SK-N-SH (cell line): ENCODE data around the gene PTGER1. TPM values are rescaled to one million over a fixed set of nuclear protein-coding genes. Genes with fewer than 3 reads are reported as not detected.

Experiments
- CTCF ChIA-PET: fragments of 300-600, 350-600 bp; formaldehyde crosslinking; extraction: SDS; loops from one replicate; lab custom pipeline; 2021; lab: Yijun Ruan, JAX
- POLR2A ChIA-PET: fragments of 350-600 bp; sonication (Branson Sonifier 250); formaldehyde crosslinking; extraction: SDS; loops from one replicate; lab custom pipeline; 2020; ENCODE audit warnings: antibody characterized with exemption, inconsistent platforms; lab: Yijun Ruan, JAX
- DNase-seq: peaks from one replicate; pipeline ENCODE4 v3.0.0; 2012
- H2AFZ ChIP-seq: fragments of 200-600 bp; sonication (generic); 2 replicates; pipeline ENCODE4 v1.8.1; 2016; ENCODE audit warnings: antibody characterized with exemption, mild to moderate bottlenecking, low read depth
- H3F3A ChIP-seq: fragments of 200-600 bp; sonication (generic); replicated peaks from 2 replicates; pipeline ENCODE3; 2016; ENCODE audit warnings: antibody characterized with exemption, mild to moderate bottlenecking; ENCODE audit not compliant: insufficient read depth
- H3K27ac ChIP-seq, 2 experiments: fragments of 200-500 bp in 1 of 2; fragments of 200-600 bp in 1 of 2; sonication (Bioruptor generic) in 1 of 2; sonication (generic), shearing (Covaris generic) in 1 of 2; 2 replicates each; pipeline versions ENCODE4 v1.5.1 to v1.6.1; 2014 to 2016; ENCODE audit warnings: low read depth in 2 of 2, inconsistent platforms in 1 of 2, low read length in 1 of 2, mild to moderate bottlenecking in 1 of 2, mixed read lengths in 1 of 2
- H3K27me3 ChIP-seq: fragments of 200-600 bp; sonication (generic), shearing (Covaris generic); 2 replicates; pipeline ENCODE4 v1.6.1; 2016; ENCODE audit warnings: mixed run types; ENCODE audit not compliant: insufficient read depth
- H3K36me3 ChIP-seq, 2 experiments: fragments of 200-500 bp in 1 of 2; fragments of 200-600 bp in 1 of 2; sonication (Bioruptor generic) in 1 of 2; sonication (generic) in 1 of 2; replicated peaks in 1 of 2; 2 replicates each; pipeline versions ENCODE3 to v1.5.1; 2014 to 2016; ENCODE audit warnings: low read length in 1 of 2, mild to moderate bottlenecking in 1 of 2; ENCODE audit not compliant: insufficient read depth in 2 of 2, control insufficient read depth in 1 of 2
- H3K4me1 ChIP-seq, 2 experiments: fragments of 200-500 bp in 1 of 2; fragments of 200-600 bp in 1 of 2; sonication (Bioruptor generic) in 1 of 2; sonication (generic), shearing (Covaris generic) in 1 of 2; 2 replicates each; pipeline versions ENCODE4 v1.5.1 to v1.6.1; 2014 to 2016; ENCODE audit warnings: low read depth in 1 of 2, low read length in 1 of 2, mixed run types in 1 of 2; ENCODE audit not compliant: insufficient read depth in 2 of 2, control insufficient read depth in 1 of 2
- H3K4me2 ChIP-seq: fragments of 200-600 bp; sonication (generic), shearing (Covaris generic); 2 replicates; pipeline ENCODE4 v1.6.1; 2017; ENCODE audit warnings: mixed run types
- H3K4me3 ChIP-seq, 2 experiments: fragments of 200-500 bp in 1 of 2; fragments of 200-600 bp in 1 of 2; sonication (Bioruptor generic) in 1 of 2; sonication (generic), shearing (Covaris generic) in 1 of 2; 2 replicates each; pipeline versions ENCODE4 v1.5.1 to v1.8.1; 2014 to 2016; ENCODE audit warnings: low read depth in 2 of 2, inconsistent platforms in 1 of 2, low read length in 1 of 2, mild to moderate bottlenecking in 1 of 2, mixed read lengths in 1 of 2, moderate library complexity in 1 of 2
- H3K79me2 ChIP-seq: fragments of 200-600 bp; sonication (generic); 2 replicates; pipeline ENCODE4 v1.8.1; 2017; ENCODE audit warnings: mild to moderate bottlenecking; ENCODE audit not compliant: insufficient read depth
- H3K9ac ChIP-seq: fragments of 200-600 bp; sonication (generic); 2 replicates; pipeline ENCODE4 v1.6.1; 2017; ENCODE audit warnings: mixed run types
- H3K9me2 ChIP-seq: fragments of 200-600 bp; sonication (generic); 2 replicates; pipeline ENCODE4 v1.6.1; 2017; ENCODE audit warnings: mixed run types
- H3K9me3 ChIP-seq: fragments of 200-600 bp; sonication (generic); 2 replicates; pipeline ENCODE4 v1.6.1; 2017; ENCODE audit warnings: mixed run types, mild to moderate bottlenecking, moderate library complexity
- H4K20me1 ChIP-seq: fragments of 200-600 bp; sonication (generic); 2 replicates; pipeline ENCODE4 v1.6.1; 2017; ENCODE audit warnings: mild to moderate bottlenecking, mixed run types; ENCODE audit not compliant: insufficient read depth
- CHD2 ChIP-seq: fragments of 150-350 bp; IDR thresholded peaks from 2 replicates; pipeline ENCODE4 v1.6.1; 2018; ENCODE audit warnings: low read length; ENCODE audit not compliant: partially characterized antibody
- EZH2phosphoT487 ChIP-seq: fragments of 200-600 bp; sonication (generic); IDR thresholded peaks from 2 replicates; pipeline ENCODE4 v1.6.1; 2017; ENCODE audit warnings: low read depth, mixed run types, mild to moderate bottlenecking, antibody characterized with exemption, moderate library complexity, borderline replicate concordance
- FOSL2 ChIP-seq: IDR thresholded peaks from 2 replicates; pipeline ENCODE4 v1.4.0; 2012; ENCODE audit warnings: low read depth, mild to moderate bottlenecking, moderate library complexity, borderline replicate concordance
- FOXJ3 ChIP-seq: sonication (generic); formaldehyde crosslinking; IDR thresholded peaks from 2 replicates; pipeline ENCODE4 v1.5.1; 2020; ENCODE audit warnings: mild to moderate bottlenecking, missing genetic modification reagents
- GATA2 ChIP-seq: sonication (generic); formaldehyde crosslinking; IDR thresholded peaks from 2 replicates; pipeline ENCODE4 v1.5.0; 2020; ENCODE audit warnings: mild to moderate bottlenecking, missing genetic modification reagents
- JUND ChIP-seq: IDR thresholded peaks from 2 replicates; pipeline ENCODE4 v1.4.0; 2012
- NFIC ChIP-seq: IDR thresholded peaks from 2 replicates; pipeline ENCODE4 v1.4.0; 2012; ENCODE audit warnings: borderline replicate concordance
- NRF1 ChIP-seq: IDR thresholded peaks from 2 replicates; pipeline ENCODE4 v1.6.1; 2012; ENCODE audit warnings: low read depth, mild to moderate bottlenecking, low read length
- RAD21 ChIP-seq: IDR thresholded peaks from 2 replicates; pipeline ENCODE4 v1.6.1; 2012; ENCODE audit warnings: mild to moderate bottlenecking, low read length
- RXRA ChIP-seq: IDR thresholded peaks from 2 replicates; pipeline ENCODE4 v1.4.0; 2012; ENCODE audit warnings: low read depth, mild to moderate bottlenecking, borderline replicate concordance
- SIN3A ChIP-seq: IDR thresholded peaks from 2 replicates; pipeline ENCODE4 v1.6.1; 2012; ENCODE audit warnings: low read depth, mild to moderate bottlenecking, low read length, moderate library complexity, borderline replicate concordance
- TCF12 ChIP-seq: IDR thresholded peaks from 2 replicates; pipeline ENCODE4 v1.4.0; 2012
- TEAD4 ChIP-seq: IDR thresholded peaks from 2 replicates; pipeline ENCODE4 v1.4.0; 2012; ENCODE audit warnings: mild to moderate bottlenecking, borderline replicate concordance; ENCODE audit not compliant: insufficient read depth
- YY1 ChIP-seq: IDR thresholded peaks from 2 replicates; pipeline ENCODE4 v1.4.0; 2012; ENCODE audit warnings: low read depth, mild to moderate bottlenecking
- WGBS: methylation state at CpG from one replicate; pipeline ENCODE4 v1.1.6; 2017; ENCODE audit warnings: low lambda C conversion rate; 5-methylcytosine and 5-hydroxymethylcytosine counted together
- polyA plus RNA-seq, 3 experiments: library from polyadenylated mRNA; depleted of rRNA; stranded (reverse); fragments of >200 nt; gene quantifications; 2 replicates each; pipeline ENCODE4 v1.2.3, GENCODE V29; 2012
- TF ChIP-seq, protein P1 (sequence below): IDR thresholded peaks from 2 replicates; pipeline ENCODE4 v1.4.0; 2012; ENCODE audit warnings: low read depth
- TF ChIP-seq, protein P2 (sequence below): IDR thresholded peaks from 2 replicates; pipeline ENCODE4 v1.6.1; 2012; ENCODE audit warnings: mild to moderate bottlenecking, low read depth, low read length, moderate library complexity
- TF ChIP-seq, protein P3 (sequence below): IDR thresholded peaks from 2 replicates; pipeline ENCODE4; 2012
- TF ChIP-seq, protein P4 (sequence below): IDR thresholded peaks from 2 replicates; pipeline ENCODE4 v1.4.0; 2012; ENCODE audit warnings: low read depth, borderline replicate concordance
- TF ChIP-seq, protein P5 (sequence below): fragments of 150-350 bp; IDR thresholded peaks from 2 replicates; pipeline ENCODE4 v1.6.1; 2016; ENCODE audit warnings: mild to moderate bottlenecking, low read depth, low read length

Gene PTGER1
- polyA plus RNA-seq, 1 of the 3 experiments (the other 2 are of a cell fraction): 6.0 TPM

DNA sequence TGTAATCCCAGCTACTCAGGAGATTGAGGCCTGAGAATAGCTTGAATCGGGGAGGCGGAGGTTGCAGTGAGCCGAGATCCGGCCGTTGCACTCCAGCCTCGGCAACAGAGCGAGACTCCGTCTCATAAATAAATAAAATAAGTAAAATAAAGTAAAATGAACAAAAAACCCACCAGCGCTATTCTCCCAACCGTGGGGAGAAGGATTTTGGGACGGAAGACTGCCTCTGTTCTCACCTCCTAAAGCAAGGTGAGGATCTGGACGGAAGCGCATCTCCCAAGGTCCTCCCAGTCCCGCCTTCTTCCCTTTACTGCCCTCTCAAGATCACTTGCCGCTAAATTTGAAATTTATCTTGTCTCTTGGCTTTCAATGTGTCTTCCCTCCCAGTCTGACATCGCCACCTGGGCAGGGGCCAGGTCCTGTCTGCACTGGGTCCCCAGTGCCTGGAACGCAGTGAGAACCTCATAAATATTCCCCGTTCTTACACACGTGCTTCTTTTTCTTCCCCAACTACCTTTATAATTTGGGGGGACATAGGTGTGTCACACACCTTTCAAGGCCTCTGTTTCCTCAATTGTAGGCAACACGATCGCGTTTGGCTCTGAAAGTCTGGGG lies 44.2 kb upstream of the PTGER1 start:
- DNase-seq: no peak
- peaks cover 33% of the 10 kb centered on the region for H4K20me1 ChIP-seq
- peak overlapping the region; percentile 84 to 95 for H3K27ac ChIP-seq
- WGBS: 95% methylated on average over 22 of the region's 22 CpGs
- peak overlapping the region; percentile 54 for H3K9ac ChIP-seq
- peaks cover 35% of the 10 kb centered on the region for H3F3A ChIP-seq
- no peaks in the 10 kb centered on the region for H3K9me2 ChIP-seq
- H3K79me2 ChIP-seq: peaks cover 38% of the 10 kb centered on the region
- peaks cover 20 to 23% of the 10 kb centered on the region in 2 experiments for H3K36me3 ChIP-seq
- peak overlapping the region; percentile 80 for H3K4me2 ChIP-seq
- ChIA-PET CTCF (interaction anchor here (3.7 kb wide), 1 partner anchor 39 kb away, joined by 20 read pairs; no protein-coding TSS in a partner anchor), POLR2A (interaction anchor here (1.0 to 1.2 kb wide), 2 partner anchors 9 to 37 kb away, joined by 3 to 4 read pairs; no protein-coding TSS in a partner anchor)
- H3K27me3 ChIP-seq: no peaks in the 10 kb centered on the region
- no peaks in the 10 kb centered on the region for H3K9me3 ChIP-seq
- H3K4me3 ChIP-seq: no peak overlapping the region
- H3K4me1 ChIP-seq: peaks cover 24 to 47% of the 10 kb centered on the region in 2 experiments; a peak in 3 of 4 replicates
- peak overlapping the region; percentile 48; the same call in 1 of the 2 replicates for H2AFZ ChIP-seq
- TF ChIP-seq, protein P1, sequence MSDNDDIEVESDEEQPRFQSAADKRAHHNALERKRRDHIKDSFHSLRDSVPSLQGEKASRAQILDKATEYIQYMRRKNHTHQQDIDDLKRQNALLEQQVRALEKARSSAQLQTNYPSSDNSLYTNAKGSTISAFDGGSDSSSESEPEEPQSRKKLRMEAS: no peak
- TF ChIP-seq TCF12 (no peak), RXRA (no peak), FOSL2 (no peak), FOXJ3 (no peak), SIN3A (no peak), CHD2 (no peak), GATA2 (CRISPR knock-in tag) (no peak), JUND (no peak), TEAD4 (no peak), NFIC (no peak), RAD21 (no peak), EZH2phosphoT487 (no peak), NRF1 (no peak), YY1 (no peak)
- TF ChIP-seq, protein P2, sequence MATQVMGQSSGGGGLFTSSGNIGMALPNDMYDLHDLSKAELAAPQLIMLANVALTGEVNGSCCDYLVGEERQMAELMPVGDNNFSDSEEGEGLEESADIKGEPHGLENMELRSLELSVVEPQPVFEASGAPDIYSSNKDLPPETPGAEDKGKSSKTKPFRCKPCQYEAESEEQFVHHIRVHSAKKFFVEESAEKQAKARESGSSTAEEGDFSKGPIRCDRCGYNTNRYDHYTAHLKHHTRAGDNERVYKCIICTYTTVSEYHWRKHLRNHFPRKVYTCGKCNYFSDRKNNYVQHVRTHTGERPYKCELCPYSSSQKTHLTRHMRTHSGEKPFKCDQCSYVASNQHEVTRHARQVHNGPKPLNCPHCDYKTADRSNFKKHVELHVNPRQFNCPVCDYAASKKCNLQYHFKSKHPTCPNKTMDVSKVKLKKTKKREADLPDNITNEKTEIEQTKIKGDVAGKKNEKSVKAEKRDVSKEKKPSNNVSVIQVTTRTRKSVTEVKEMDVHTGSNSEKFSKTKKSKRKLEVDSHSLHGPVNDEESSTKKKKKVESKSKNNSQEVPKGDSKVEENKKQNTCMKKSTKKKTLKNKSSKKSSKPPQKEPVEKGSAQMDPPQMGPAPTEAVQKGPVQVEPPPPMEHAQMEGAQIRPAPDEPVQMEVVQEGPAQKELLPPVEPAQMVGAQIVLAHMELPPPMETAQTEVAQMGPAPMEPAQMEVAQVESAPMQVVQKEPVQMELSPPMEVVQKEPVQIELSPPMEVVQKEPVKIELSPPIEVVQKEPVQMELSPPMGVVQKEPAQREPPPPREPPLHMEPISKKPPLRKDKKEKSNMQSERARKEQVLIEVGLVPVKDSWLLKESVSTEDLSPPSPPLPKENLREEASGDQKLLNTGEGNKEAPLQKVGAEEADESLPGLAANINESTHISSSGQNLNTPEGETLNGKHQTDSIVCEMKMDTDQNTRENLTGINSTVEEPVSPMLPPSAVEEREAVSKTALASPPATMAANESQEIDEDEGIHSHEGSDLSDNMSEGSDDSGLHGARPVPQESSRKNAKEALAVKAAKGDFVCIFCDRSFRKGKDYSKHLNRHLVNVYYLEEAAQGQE: no peak
- TF ChIP-seq, protein P3, sequence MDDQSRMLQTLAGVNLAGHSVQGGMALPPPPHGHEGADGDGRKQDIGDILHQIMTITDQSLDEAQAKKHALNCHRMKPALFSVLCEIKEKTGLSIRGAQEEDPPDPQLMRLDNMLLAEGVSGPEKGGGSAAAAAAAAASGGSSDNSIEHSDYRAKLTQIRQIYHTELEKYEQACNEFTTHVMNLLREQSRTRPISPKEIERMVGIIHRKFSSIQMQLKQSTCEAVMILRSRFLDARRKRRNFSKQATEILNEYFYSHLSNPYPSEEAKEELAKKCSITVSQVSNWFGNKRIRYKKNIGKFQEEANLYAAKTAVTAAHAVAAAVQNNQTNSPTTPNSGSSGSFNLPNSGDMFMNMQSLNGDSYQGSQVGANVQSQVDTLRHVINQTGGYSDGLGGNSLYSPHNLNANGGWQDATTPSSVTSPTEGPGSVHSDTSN: no peak
- TF ChIP-seq, protein P4, sequence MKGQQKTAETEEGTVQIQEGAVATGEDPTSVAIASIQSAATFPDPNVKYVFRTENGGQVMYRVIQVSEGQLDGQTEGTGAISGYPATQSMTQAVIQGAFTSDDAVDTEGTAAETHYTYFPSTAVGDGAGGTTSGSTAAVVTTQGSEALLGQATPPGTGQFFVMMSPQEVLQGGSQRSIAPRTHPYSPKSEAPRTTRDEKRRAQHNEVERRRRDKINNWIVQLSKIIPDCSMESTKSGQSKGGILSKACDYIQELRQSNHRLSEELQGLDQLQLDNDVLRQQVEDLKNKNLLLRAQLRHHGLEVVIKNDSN: no peak
- TF ChIP-seq, protein P5, sequence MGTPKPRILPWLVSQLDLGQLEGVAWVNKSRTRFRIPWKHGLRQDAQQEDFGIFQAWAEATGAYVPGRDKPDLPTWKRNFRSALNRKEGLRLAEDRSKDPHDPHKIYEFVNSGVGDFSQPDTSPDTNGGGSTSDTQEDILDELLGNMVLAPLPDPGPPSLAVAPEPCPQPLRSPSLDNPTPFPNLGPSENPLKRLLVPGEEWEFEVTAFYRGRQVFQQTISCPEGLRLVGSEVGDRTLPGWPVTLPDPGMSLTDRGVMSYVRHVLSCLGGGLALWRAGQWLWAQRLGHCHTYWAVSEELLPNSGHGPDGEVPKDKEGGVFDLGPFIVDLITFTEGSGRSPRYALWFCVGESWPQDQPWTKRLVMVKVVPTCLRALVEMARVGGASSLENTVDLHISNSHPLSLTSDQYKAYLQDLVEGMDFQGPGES: no peak
